ENCODE measurements around the gene ERGIC3. TPM values are rescaled to one million over a fixed set of nuclear protein-coding genes. Genes with fewer than 3 reads are reported as not detected.

Gene ERGIC3
- total RNA-seq, 4 donors from 2014 or later: 124 to 310 (median 195) TPM

DNA sequence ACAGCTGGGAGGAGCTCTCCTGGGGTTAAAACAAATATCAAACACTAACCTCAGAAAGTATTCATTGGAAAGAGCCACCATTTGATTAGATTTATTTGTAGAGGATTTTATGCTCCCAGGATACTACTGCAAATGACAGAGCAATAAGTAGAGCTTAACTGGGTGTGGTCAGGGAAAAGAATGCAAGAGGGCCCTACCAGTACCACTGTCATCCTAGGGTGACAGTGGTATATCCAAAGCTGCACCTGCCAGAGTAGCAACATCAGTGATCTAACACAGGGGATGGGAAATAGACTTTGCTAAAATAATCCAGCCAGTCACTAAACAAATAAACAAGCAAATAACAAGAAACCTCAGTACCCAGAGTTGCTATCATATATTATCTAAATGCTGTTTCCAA is 29.7 kb downstream of the ERGIC3 start:
- DNase-seq: no peak
- Histone ChIP-seq H3K9me3 (no peaks in the 10 kb centered on the region), H3K27me3 (no peaks in the 10 kb centered on the region), H3K36me3 (no peaks in the 10 kb centered on the region), H3K4me3 (no peak overlapping the region), H3K27ac (no peak overlapping the region), H3K4me1 (no peaks in the 10 kb centered on the region)
- TF ChIP-seq, protein P1, sequence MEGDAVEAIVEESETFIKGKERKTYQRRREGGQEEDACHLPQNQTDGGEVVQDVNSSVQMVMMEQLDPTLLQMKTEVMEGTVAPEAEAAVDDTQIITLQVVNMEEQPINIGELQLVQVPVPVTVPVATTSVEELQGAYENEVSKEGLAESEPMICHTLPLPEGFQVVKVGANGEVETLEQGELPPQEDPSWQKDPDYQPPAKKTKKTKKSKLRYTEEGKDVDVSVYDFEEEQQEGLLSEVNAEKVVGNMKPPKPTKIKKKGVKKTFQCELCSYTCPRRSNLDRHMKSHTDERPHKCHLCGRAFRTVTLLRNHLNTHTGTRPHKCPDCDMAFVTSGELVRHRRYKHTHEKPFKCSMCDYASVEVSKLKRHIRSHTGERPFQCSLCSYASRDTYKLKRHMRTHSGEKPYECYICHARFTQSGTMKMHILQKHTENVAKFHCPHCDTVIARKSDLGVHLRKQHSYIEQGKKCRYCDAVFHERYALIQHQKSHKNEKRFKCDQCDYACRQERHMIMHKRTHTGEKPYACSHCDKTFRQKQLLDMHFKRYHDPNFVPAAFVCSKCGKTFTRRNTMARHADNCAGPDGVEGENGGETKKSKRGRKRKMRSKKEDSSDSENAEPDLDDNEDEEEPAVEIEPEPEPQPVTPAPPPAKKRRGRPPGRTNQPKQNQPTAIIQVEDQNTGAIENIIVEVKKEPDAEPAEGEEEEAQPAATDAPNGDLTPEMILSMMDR (IDR thresholded peaks at IDR 0.05): no peak
- TF ChIP-seq POLR2A (IDR thresholded peaks at IDR 0.05): no peak
- intact Hi-C loops (cut with DNase I; ENCODE audit: low total_unique reads): no loop called here

DNA sequence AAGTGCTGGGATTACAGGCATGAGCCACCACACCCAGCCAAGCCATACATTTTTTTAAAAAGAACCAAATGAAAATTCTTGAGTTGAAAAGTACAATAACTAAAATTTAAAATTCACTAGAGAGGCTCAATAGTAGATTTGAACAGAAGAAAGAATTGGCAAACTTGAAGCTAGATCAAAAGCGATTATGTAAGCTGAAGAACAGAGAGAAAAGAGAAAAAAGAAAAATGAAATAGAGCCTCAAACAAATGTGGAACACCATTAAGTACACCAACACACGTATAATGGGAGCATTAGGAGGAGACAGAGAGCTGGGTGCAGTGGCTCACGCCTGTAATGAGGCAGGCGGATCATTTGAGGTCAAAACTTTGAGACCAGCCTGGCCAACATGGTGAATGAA is 31.0 kb downstream of the ERGIC3 start:
- no peaks in the 10 kb centered on the region for H3K27me3 ChIP-seq
- no peak for DNase-seq
- intact Hi-C loops (cut with DNase I; ENCODE audit: low total_unique reads): no loop called here
- H3K4me1 ChIP-seq: no peaks in the 10 kb centered on the region
- H3K9me3 ChIP-seq: no peaks in the 10 kb centered on the region
- no peak for TF ChIP-seq POLR2A (IDR thresholded peaks at IDR 0.05)
- TF ChIP-seq, protein P1 (IDR thresholded peaks at IDR 0.05): no peak
- H3K4me3 ChIP-seq: no peak overlapping the region
- H3K36me3 ChIP-seq: no peaks in the 10 kb centered on the region
- no peak overlapping the region for H3K27ac ChIP-seq

- Histone ChIP-seq H3K27ac (no peak overlapping the region), H3K4me3 (no peak overlapping the region), H3K9me3 (no peaks in the 10 kb centered on the region), H3K4me1 (no peaks in the 10 kb centered on the region), H3K36me3 (no peaks in the 10 kb centered on the region), H3K27me3 (no peaks in the 10 kb centered on the region)
- no peak for DNase-seq
- no peak for TF ChIP-seq POLR2A (IDR thresholded peaks at IDR 0.05)
- TF ChIP-seq, protein P1 (IDR thresholded peaks at IDR 0.05): no peak
- intact Hi-C loops (cut with DNase I; ENCODE audit: low total_unique reads): no loop called here
Measured at GRCh38 chr20:35575958-35576357, 34.1 kb downstream of the ERGIC3 start.

DNA sequence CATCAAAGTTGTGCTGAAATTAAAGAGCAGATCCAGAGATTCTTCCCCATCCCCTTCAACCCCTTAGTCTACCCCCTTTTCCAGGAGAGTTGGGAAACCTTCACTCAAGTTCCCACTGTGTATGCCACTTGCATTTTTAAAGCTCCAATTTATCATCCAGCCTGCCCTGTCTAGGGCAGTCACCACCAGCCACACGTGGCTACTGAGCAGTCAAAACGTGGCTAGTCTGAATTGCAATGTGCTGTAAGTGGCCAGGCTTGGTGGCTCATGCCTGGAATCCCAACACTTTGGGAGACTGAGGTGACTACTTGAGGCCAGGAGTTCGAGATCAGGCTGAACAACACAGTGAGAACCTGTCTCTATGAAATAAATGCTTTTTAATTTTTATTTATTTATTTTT is 34.9 kb downstream of the ERGIC3 start:
- H3K36me3 ChIP-seq: no peaks in the 10 kb centered on the region
- no peaks in the 10 kb centered on the region for H3K9me3 ChIP-seq
- no peak overlapping the region for H3K4me3 ChIP-seq
- intact Hi-C loops (cut with DNase I; ENCODE audit: low total_unique reads): no loop called here
- H3K27ac ChIP-seq: no peak overlapping the region
- TF ChIP-seq, protein P1 (IDR thresholded peaks at IDR 0.05): no peak
- DNase-seq: no peak
- no peaks in the 10 kb centered on the region for H3K27me3 ChIP-seq
- H3K4me1 ChIP-seq: no peaks in the 10 kb centered on the region

- TF ChIP-seq, protein P1 (IDR thresholded peaks at IDR 0.05): no peak
- TF ChIP-seq POLR2A (IDR thresholded peaks at IDR 0.05): no peak
- Histone ChIP-seq H3K9me3 (no peaks in the 10 kb centered on the region), H3K27ac (no peak overlapping the region), H3K27me3 (no peaks in the 10 kb centered on the region), H3K36me3 (no peaks in the 10 kb centered on the region), H3K4me1 (no peaks in the 10 kb centered on the region), H3K4me3 (no peak overlapping the region)
- DNase-seq: no peak
- intact Hi-C loops (cut with DNase I; ENCODE audit: low total_unique reads): no loop called here
Measured at GRCh38 chr20:35578469-35578868, 36.6 kb downstream of the ERGIC3 start.
